ENCODE data around the gene ATP4A. TPM values are rescaled to one million over a fixed set of nuclear protein-coding genes. Genes with fewer than 3 reads are reported as not detected.

Gene ATP4A
- polyA plus RNA-seq, 1 donor, result not detected

Other genes starting within 250 kb of the ATP4A start
- 15.9 TPM for gene CD22, start 234.5 kb downstream of the ATP4A start, polyA plus RNA-seq (ENCODE audit: insufficient read length)
- 0.33 TPM for gene FFAR1, start 215.8 kb downstream of the ATP4A start, polyA plus RNA-seq (ENCODE audit: insufficient read length)
- gene FFAR3, start 205.2 kb downstream of the ATP4A start, polyA plus RNA-seq (ENCODE audit: insufficient read length), result 0.15 TPM
- gene GPR42, start 192.6 kb downstream of the ATP4A start, polyA plus RNA-seq (ENCODE audit: insufficient read length), result not detected
- 0.78 TPM for gene FFAR2, start 115.4 kb downstream of the ATP4A start, polyA plus RNA-seq (ENCODE audit: insufficient read length)
- gene KRTDAP, start 73.2 kb downstream of the ATP4A start, polyA plus RNA-seq (ENCODE audit: insufficient read length), result 0.52 TPM
- gene DMKN, start 50.0 kb downstream of the ATP4A start, polyA plus RNA-seq (ENCODE audit: insufficient read length), result 92.0 TPM
- not detected for gene SBSN, start 35.3 kb downstream of the ATP4A start, polyA plus RNA-seq (ENCODE audit: insufficient read length)
- not detected for gene GAPDHS, start 30.2 kb downstream of the ATP4A start, polyA plus RNA-seq (ENCODE audit: insufficient read length)
- gene TMEM147, start 18.0 kb downstream of the ATP4A start, polyA plus RNA-seq (ENCODE audit: insufficient read length), result 81.5 TPM
- not detected for gene PMIS2, start 22.5 kb upstream of the ATP4A start, polyA plus RNA-seq (ENCODE audit: insufficient read length)
- gene HAUS5, start 49.1 kb upstream of the ATP4A start, polyA plus RNA-seq (ENCODE audit: insufficient read length), result 30.1 TPM
- gene RBM42, start 65.4 kb upstream of the ATP4A start, polyA plus RNA-seq (ENCODE audit: insufficient read length), result 50.8 TPM
- gene ETV2, start 78.1 kb upstream of the ATP4A start, polyA plus RNA-seq (ENCODE audit: insufficient read length), result 0.60 TPM
- gene COX6B1, start 84.7 kb upstream of the ATP4A start, polyA plus RNA-seq (ENCODE audit: insufficient read length), result 300 TPM
- gene UPK1A, start 102.9 kb upstream of the ATP4A start, polyA plus RNA-seq (ENCODE audit: insufficient read length), result 13.1 TPM
- 0.32 TPM for gene ZBTB32, start 140.9 kb upstream of the ATP4A start, polyA plus RNA-seq (ENCODE audit: insufficient read length)
- gene KMT2B, start 154.3 kb upstream of the ATP4A start, polyA plus RNA-seq (ENCODE audit: insufficient read length), result 34.5 TPM
- gene IGFLR1, start 178.8 kb upstream of the ATP4A start, polyA plus RNA-seq (ENCODE audit: insufficient read length), result 4.9 TPM
- 19.0 TPM for gene U2AF1L4, start 181.8 kb upstream of the ATP4A start, polyA plus RNA-seq (ENCODE audit: insufficient read length)
- gene PSENEN, start 182.0 kb upstream of the ATP4A start, polyA plus RNA-seq (ENCODE audit: insufficient read length), result 54.4 TPM
- 8.8 TPM for gene LIN37, start 184.9 kb upstream of the ATP4A start, polyA plus RNA-seq (ENCODE audit: insufficient read length)
- gene HSPB6, start 193.4 kb upstream of the ATP4A start, polyA plus RNA-seq (ENCODE audit: insufficient read length), result 19.7 TPM
- 26.5 TPM for gene PROSER3, start 194.5 kb upstream of the ATP4A start, polyA plus RNA-seq (ENCODE audit: insufficient read length)
- 27.3 TPM for gene ARHGAP33, start 211.9 kb upstream of the ATP4A start, polyA plus RNA-seq (ENCODE audit: insufficient read length)
- 39.3 TPM for gene PRODH2, start 249.2 kb upstream of the ATP4A start, polyA plus RNA-seq (ENCODE audit: insufficient read length)

Data from left kidney (tissue), 1 donor.